ENCODE measurements around the gene C19orf38.
A peak's percentile ranks its signal among the peaks of the same experiment; 100 is the strongest.

C19orf38 gene, protein sequence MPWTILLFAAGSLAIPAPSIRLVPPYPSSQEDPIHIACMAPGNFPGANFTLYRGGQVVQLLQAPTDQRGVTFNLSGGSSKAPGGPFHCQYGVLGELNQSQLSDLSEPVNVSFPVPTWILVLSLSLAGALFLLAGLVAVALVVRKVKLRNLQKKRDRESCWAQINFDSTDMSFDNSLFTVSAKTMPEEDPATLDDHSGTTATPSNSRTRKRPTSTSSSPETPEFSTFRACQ

DNA sequence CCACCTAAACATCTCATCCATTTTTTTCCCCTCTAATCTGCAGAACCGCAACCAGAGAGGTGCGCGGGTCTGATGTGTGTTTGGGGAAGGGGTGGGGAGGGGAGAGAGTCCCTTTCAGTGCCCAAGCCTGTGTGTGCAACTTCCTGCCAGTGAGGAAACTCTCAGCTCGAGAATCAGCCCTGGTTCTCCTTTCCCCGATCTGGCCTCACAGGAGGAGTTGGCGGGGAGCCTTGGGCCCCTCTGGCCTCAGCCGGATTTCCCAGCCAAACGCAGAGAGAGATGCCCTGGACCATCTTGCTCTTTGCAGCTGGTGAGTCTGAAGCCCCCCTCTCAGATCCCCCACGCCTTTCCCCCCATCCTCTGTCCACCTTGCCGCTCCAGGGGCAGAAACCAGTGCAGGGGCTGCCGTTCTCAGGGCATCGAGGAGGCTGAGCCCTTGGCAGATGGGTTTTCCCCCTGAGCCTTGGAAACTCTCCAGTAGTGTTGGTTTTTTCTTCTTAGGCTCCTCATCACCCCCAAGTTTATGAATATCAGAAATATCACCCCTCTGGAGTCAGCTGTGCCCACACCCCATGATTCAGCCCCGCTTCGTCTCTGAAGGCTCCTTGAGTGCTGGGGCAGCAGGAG lies at the start of gene C19orf38:
Gene C19orf38 (plus strand): TSS at position 186 of the 627 bp plus-strand sequence. CDS start 94 bp downstream, at position 280.
- no peak for DNase-seq (ENCODE audit: low spot score)

DNA sequence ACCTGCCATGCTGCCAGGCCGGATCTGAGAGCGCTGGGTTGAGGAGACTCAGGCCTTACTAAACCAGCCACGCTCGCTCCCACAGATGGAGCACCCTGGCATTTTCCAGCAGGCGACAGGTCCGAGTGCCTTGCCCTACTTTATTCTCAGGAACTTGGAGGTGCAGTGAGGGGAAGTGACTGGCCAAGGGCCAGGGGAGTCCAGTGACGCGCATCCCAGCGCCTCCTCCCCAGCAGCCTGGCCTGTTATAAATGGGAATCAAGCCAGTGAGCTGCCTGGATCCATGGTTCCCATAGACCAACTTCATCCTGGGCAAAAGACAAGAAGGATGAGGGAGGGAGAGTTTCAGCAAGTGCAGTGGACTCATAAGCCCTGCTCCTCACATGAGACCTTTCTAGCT lies 47.7 kb upstream of the C19orf38 start:
- DNase-seq (ENCODE audit: low spot score): no peak

DNA sequence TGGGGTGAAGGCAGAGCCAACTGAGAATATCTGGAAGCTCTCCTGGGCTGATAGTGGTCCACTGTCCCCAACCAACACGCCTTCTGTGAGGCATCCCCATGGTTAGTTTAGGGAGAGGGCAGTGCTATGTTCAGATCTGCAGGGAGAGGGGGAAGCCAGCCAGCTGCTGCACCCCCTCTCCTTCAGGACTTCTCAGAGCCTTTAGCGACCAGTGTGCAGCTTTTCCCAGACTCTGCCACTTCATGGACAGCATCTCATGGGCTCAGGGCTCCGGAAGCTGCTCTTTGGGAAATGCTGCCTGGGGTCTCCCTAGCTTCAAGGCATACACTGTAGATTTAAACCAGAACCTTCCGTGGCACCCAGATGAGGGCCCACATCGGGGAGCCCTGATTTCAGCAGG lies 45.7 kb upstream of the C19orf38 start:
- DNase-seq (ENCODE audit: low spot score): no peak

DNA sequence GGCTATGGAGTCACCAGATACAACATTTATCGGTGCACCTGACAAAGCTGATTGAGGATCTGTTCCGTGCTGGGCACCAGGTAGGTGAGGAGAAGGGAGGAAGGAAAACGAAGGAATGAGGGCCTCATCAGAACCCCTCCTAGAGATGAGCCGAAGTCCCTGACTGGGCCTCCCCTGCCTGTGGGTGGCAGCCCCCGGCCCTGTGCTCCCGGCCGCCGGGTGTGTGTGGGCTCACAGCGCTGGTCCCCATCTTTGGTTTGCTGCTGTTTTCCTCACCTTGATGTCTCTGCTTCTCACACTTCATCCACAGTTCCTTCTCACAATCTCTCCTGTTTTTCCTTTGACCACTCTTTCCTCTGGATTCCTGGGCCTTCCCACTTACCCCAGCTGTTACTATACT lies 45.0 kb upstream of the C19orf38 start:
- DNase-seq (ENCODE audit: low spot score): no peak

DNA sequence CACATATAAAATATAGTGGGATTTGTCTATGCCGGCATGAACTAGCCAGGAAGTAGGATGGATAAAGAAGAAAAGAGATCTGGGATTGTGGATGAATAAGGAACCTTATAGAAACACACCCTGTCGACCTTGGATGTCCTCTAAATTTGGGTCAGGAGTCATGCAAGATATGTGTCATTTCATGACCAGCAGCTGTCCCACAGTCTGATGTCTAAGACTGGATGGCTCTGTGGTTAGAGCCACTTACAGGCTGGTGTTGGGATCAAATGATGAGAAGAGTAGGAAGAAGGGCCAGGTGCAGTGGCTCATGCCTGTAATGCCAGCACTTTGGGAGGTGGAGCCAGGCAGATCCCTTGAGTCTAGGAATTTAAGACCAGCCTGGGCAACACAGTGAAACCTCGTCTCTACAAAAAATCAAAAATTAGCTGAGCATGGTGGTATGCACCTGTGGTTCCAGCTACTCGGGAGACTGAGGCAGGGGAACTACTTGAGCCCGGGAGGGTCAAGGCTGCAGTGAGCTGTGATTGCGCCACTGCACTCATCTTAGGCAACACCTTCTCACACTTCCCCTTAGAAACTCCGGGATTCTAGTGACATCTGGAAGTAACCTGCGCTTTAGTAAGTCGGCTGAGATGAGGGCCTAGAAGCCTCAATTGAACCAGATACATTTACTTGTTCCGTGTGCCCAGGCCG lies 43.0 kb upstream of the C19orf38 start:
- no peak for DNase-seq (ENCODE audit: low spot score)

DNA sequence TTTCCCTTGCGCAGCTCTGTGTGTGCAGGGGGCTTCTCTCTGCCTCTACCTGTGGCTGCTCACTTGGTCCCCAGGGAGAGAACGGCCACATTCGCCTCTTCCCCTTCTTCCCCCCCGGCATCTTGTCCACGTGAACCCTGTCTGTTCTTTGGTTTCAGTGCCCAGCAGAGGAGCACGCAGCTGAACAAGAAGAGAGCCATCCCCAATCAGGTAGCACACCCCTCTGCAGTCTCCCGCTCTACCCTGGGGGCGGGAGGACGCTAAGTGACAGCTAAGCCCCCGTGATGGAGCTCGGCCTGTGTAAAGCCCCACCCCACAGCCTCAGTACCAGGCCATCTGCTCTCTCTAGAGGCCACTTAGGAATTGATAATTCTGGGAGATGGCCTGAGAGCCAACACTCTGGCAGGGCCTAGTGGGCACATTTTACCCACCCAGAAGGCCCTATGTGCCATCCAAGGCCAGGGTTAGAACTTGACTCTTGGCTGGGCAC lies 42.4 kb upstream of the C19orf38 start:
- DNase-seq (ENCODE audit: low spot score): no peak

DNA sequence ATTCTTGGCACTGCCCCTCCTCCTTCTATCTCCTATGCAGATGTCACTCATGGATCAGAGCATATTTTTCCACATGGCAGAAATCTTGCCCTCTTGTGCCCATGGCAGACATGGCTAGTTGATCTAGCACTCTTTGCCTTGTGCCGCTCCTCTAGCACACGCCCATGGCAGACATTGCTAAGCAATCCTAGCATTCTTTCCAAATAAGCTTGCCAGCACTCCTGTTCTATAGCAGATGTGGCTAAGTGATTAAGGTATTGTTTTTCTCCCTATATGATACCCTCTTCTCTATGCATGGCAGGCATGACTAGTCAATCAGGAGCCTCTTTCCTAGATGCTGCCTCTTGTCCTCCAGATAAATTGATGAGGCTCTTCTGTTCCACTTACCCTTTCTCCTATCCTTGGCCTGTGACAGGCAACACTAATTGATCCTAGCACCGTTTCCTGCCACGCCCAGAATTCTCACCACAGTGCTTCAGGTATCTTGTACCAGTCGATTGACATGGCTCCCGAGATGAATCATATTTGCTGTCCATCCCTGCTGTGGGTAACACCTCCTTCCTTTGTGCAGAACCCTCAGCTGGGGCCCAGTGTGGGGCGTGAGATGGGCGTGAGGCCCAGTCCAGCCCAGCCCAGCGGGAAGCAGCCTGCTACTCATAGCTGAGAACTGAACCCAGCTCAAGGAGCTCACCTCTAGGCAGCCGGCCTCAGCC lies 39.1 kb upstream of the C19orf38 start:
- DNase-seq (ENCODE audit: low spot score): peak; percentile 55

DNA sequence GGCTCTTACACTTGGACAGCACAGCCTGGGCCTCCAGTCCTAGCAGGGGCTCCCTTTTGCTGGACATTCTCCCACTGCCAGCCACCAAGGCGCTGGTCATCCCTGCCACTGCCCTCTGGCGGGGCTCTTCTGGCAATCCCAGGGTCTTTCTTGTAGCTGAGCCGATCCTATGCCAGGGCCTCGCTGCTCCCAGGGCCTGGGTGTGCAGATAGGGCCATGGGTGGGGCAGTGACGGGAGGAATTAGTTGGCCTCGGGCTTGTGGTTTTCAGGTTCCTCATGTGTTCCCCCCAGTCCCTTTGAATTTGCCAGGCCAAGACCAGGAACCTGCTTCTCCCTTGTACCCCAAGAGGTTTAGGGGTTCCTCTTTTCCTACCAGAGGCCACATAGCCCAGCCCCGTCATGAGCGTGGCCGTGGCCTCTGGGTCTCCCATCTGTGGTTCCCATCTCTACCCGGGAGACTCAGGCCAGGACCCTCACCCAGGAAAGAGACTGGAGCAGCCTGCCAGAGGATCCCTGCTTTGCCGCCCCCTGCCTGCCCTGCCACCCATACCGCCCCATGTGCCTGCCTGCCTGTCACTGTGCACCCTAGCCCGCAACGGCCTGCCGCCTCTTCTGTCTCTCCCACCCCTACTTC lies 38.4 kb upstream of the C19orf38 start:
- no peak for DNase-seq (ENCODE audit: low spot score)

DNA sequence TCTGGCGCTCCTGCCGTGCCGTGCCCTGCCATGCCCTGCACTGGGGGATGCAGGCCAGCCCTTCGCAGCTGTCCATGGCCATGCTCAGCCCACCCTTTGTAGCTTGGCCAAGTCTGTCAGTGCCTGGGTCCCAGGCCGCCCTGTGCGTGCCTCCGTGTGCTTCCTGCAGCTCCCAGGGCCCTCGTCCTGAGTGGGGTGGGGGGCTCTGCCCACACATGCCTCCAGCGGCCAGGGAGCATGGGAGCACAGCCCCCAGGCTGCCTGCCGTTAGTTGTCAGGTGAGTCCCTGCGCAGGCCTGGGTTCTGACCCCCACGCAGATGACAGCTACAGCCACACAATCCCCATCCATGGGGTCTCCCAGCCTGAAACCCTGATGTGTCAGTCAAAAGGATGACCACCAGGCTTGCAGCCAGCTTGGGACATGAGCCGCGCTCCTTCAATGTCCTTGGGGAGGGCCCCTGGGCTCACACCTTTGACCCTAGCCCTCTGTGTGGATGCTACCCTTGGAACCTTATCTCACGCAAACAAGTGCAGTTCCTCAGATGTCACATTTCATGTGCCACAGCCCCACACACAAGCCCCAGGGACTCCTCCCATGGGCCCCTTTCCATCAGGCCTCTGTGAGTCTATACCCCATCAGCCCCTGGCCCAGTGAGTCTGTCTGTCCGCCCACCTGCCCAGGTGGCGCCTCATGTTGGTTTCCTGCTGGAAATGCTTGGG lies 36.7 kb upstream of the C19orf38 start:
- DNase-seq (ENCODE audit: low spot score): no peak

DNA sequence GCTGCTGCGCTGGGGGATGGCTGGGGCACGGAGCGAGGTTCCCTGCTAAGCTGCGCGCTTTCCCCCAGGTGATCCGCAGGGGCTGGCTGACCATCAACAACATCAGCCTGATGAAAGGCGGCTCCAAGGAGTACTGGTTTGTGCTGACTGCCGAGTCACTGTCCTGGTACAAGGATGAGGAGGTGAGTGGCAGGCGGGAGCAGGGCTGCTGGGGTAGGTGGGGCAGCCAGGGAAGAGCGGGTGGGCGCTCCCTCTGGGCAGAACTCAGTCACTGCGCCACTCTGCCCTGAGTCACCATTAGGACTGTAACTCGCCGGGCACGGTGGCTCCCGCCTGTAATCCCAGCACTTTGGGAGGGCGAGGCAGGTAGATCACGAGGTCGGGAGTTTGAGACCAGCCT lies 36.0 kb upstream of the C19orf38 start:
- no peak for DNase-seq (ENCODE audit: low spot score)

DNA sequence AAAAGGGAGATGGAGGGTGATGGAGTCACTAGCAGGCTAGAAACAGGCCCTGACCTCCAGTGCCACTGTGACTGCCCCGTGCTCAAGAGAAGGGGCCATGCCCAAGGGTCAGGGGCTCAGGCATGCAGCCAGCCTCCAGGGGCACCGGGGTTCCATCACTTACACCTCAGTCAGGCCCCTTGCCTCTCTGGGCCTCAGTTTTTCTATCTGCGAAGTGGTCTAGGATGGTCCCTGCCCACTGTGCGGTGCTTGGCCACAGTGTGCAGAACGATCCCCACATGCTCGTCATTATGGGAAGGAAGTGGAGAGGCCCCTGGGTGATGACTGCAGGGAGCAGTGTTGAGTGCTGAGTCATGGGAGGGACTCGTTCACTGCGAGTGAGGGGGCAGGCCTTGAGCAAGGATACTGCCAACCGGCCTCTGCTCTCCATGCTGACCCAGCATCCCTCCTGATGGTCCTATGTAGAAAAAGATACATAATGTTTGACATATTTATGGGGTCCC lies 35.3 kb upstream of the C19orf38 start:
- DNase-seq (ENCODE audit: low spot score): no peak

DNA sequence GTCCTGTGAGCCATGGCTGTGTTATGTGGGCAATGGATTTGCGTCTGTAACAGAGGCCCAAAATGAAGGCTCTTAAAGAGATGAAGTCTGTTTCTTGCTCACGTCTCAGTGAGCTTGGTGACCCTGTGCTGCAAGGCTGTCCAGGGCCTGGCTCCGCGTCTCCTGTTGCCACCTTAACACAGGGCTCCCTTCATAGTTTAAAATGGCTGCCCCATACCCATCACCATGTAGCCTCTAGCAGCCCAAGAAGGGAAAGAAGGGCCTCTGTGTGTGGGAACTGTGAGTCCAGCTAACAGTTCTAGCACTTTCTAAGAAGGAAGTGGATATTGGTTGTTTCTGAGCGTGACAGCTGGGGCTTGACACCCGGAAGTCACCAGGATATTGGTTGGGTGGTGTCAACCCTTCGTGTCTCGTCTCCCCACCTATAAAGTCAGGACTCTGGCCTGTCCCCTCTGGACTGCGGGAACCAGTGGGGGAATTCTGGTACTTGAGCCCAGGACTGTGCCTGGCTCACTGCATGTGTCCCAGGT lies 33.1 kb upstream of the C19orf38 start:
- no peak for DNase-seq (ENCODE audit: low spot score)

DNA sequence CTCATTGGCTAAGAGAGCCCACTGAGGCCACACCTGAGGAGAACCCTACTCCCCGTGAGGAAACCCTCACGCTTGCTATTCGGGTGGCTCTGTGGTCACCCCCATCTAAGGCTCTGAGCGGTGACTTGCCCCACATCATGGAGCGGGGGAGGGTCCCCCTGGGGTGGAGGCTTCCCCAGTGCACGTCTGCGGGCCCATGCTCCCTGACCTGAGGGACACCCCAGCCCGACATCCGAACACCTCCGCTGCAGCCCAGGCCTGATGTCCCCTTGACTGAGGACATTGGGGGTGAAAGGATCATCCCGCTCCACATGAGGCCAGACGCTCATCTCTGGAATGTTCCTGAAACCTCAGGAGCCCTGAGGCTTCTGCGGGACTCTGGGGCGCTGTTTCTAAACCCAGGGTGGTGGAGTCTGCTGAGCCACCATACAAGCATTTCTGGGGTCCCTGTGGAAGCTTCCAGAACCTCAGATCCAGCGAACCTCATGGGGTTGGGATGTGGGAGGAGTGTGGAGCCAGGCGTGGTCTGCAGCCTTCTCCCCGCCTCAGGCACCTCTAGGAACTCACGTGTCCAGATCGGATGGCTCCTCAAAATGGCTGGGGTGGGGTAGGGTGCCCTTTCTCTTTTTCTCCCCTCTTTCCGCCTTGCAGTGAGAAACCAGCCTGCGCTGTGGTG lies 32.1 kb upstream of the C19orf38 start:
- no peak for DNase-seq (ENCODE audit: low spot score)

DNA sequence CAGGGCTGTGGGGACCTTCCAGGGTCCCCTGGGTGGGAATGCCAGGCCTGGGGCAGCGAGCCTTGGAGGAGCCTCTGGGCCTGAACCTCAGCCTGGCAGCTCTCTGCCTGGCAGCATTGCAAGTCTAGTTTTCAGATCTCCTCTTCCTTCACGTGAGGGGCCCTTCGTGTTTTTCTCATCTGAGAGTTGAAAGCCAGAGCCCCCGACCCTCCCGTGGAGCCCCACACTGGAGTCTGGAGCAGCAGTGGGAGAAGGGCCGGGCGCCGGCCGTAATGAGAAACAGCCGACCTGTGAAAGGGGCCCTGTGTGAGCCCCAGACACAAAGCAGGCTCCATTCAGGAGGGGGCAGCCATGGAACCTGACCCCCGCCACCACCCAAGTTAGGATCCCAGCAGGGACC lies 31.5 kb upstream of the C19orf38 start:
- DNase-seq (ENCODE audit: low spot score): no peak

DNA sequence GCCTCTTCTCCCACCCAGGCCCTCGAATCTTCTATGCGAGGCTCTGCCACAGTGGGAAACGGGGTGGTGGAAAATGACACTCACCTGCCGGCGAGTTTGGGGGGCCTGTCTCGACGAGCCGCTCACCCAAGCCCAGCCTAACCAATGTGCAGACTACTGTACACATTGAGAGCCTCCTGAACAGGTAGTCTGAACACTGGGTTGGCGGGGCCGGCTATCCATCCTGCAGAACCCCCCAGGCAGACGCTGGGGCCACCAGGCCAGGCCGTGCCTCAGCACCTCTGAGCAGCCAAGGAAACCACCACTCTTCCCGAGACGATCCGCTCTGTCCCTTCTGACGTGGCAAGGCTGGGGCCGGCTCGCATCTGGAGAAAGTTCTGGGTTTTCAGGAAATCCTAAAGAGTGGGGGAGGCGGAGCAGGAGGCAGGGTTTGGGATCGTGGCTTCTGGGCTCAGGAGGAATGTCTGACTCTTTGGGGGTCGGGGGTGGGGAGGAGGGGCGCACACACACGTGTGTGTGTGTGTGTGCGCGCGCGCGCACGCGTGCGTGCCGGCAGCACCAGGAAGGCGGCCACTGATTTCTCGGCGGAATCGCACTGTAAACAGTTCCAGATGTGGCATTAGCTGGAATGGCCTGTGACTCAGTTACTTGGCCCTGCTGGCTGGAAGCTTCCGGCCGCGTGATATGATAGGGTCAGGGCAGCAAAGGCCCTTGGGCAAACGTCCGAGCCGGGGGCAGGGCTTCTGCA lies 30.8 kb upstream of the C19orf38 start:
- DNase-seq (ENCODE audit: low spot score): no peak

DNA sequence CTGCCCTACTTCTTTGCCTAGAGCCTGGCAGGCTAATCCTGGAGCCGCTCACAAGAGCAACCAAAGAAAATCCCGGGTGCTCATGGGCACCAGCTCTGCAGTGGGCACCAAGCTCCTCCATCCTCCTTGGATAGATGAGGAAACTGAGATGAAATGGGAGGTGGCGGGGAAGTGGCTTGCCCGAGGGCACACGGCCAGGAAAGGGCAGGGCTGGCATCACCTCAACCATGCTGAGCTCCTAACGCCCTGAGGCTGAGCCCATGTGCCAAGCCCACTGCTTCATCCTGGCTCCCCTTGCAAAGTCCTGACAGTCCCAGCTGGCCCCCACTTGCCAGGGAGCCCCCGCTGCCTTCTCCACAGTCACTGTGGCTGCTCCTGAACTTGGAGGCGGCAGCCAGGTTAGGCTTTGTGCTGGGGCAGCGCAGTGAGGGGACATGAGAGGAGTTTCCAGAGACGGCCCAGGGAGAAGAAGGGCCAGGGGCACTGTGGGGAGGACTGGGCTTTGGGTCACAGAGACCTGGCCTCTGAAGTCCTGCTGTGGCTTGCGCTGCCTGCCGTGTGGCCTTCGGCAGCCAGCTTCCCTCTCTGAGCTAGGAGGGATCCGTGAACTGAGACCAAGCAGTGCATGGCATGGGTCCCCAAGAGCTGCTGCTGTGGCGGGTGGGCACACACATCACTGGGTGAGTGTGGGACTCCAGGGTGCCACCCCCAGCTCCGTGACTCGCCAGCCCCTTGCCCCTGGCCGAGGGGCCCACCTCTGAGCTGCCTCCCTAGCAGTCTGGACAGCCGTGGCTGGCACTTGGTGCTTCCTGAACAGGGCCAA lies 29.7 kb upstream of the C19orf38 start:
- DNase-seq (ENCODE audit: low spot score): no peak

DNA sequence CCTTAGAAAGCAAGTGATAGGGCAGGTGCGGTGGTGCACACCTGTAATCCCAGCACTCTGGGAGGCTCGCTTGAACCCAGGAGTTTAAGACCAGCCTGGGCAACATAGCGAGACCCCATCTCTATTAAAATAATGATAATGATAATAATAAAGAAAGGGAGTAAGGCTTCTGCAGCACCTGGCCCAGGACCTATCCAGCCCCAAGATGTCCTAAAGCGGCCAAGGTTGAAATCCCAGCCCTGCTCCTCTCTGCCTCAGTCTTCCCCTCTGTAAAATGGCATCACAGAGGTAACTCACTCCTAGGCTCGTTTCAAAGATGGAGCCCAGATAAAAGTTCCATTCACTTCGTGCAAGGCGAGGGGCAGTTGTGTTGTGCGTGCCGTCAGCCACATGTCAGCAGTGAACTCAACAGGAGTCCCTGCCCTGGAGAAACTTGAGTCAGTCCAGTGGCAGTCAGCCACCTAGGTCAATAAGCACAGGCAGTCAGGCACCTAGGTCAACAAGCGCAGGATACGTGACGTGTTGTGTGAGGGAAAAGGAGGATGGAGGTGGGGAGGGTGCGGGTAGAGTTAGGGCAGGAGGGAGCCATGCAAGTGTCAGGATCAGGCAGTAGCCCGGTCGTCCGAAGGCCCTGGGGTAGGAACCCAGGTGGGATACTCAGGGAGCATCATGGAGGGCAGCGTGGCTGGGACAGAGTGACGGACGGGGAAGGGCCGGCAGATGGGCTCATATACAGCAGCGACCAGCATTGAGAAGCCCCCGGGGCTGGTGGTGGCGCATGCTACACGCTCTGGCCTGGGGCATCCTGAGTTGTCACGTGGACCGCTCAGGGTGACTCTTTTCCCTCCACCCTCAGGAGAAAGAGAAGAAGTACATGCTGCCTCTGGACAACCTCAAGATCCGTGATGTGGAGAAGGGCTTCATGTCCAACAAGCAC lies 28.8 kb upstream of the C19orf38 start:
- DNase-seq (ENCODE audit: low spot score): no peak

DNA sequence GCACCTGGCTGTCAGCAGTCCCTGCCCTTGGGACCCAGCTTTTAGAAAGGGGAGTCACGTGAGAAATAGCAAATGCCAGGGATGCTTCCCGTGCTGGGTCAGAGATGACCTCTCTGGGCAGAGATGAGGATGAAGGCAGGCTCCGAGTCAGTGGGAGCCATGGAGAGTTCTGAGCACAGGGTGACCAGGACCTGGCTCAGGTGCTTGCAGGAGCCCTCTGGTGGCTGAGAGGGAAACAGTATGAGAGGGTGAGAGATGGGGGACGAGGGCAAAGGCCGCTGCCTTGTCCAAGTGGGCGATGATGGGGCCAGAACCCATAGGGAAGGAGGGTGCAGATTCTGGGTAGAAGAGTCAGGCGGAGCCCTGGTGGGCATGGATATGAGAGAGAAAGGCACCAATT lies 28.0 kb upstream of the C19orf38 start:
- peak; percentile 5 for DNase-seq (ENCODE audit: low spot score)
